Measurements from ENCODE around the gene TRIM2. TPM values are rescaled to one million over a fixed set of nuclear protein-coding genes. Genes with fewer than 3 reads are reported as not detected.

Gene TRIM2
- polyA plus RNA-seq, 1 donor (not counting 4 experiments of a cell fraction or from before 2014, with no cell fraction given), result 10.6 TPM

DNA sequence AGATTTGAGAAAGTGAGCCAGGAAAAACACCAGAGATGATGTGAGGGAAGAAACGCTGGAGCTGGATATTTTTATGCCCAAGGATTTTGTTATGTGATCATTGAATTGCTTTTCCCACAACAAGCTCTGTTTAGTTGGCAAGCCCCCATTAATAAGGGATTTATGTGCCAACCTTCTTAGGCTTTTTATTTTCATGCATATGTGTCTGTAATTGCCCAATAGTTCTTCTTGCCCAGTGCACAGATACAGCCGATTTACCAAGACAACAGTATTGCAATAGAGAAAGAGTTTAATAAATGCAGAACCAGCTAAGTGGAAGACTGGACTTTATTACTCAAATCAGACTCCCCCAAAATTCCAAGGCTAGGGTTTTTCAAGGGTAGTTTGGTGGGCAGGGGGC lies 57.7 kb downstream of the TRIM2 start:
- no peak overlapping the region for H3K4me2 ChIP-seq (ENCODE audit: control insufficient read depth, extremely low read depth, insufficient read depth, low read depth, low read length)

DNA sequence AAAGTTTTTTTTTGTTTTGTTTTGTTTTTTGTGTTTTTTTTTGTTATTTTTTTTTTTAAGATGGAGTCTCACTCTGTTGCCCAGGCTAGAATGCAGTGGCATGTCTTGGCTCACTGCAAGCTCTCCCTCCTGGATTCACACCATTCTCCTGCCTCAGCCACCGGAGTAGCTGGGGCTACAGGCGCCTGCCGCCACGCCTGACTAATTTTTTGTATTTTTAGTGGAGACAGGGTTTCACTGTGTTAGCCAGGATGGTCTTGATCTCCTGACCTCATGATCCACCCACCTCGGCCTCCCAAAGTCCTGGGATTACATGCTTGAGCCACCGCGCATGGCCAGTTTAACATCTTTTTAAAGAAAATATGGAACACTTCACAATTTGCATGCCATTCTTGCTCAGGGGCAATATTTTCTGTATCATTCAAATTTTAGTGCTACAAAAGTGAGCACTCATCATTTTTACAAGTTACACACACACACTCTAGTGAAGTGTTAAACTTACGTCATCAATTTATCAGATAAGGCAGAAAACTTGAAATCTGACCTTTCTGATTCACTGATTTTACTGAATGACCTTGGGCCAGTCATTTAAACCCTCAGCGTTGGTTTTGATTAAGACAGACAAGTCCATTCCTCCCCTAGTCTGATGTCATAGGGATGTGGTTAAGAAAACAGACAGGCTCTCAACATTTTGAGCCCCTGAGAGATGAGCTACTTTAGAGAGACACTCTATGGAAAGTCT lies 61.2 kb downstream of the TRIM2 start:
- H3K9me3 ChIP-seq (ENCODE audit: control insufficient read depth, low read depth, low read length), result no peaks in the 10 kb centered on the region
- no peak overlapping the region for H2AFZ ChIP-seq (ENCODE audit: control insufficient read depth, low read length)
- H4K20me1 ChIP-seq (ENCODE audit: control insufficient read depth, extremely low read depth, insufficient read depth, low read length), result no peaks in the 10 kb centered on the region
- TF ChIP-seq, protein P1, sequence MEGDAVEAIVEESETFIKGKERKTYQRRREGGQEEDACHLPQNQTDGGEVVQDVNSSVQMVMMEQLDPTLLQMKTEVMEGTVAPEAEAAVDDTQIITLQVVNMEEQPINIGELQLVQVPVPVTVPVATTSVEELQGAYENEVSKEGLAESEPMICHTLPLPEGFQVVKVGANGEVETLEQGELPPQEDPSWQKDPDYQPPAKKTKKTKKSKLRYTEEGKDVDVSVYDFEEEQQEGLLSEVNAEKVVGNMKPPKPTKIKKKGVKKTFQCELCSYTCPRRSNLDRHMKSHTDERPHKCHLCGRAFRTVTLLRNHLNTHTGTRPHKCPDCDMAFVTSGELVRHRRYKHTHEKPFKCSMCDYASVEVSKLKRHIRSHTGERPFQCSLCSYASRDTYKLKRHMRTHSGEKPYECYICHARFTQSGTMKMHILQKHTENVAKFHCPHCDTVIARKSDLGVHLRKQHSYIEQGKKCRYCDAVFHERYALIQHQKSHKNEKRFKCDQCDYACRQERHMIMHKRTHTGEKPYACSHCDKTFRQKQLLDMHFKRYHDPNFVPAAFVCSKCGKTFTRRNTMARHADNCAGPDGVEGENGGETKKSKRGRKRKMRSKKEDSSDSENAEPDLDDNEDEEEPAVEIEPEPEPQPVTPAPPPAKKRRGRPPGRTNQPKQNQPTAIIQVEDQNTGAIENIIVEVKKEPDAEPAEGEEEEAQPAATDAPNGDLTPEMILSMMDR (optimal IDR thresholded peaks at IDR 0.05 in 1 of 3, IDR thresholded peaks at IDR 0.05 in 1 of 3, conservative IDR thresholded peaks at IDR 0.05 in 1 of 3; ENCODE audit: extremely low read depth in 1 of 3, insufficient read depth in 2 of 3, low read length in 3 of 3), result no peak
- no peak for TF ChIP-seq EZH2 (IDR thresholded peaks at IDR 0.05; ENCODE audit: low read length)
- no peak overlapping the region for H3K27ac ChIP-seq (ENCODE audit: control insufficient read depth, insufficient read depth, low read length)
- no peaks in the 10 kb centered on the region for H3K27me3 ChIP-seq (ENCODE audit: control insufficient read depth, extremely low read depth, insufficient read depth, low read length)
- dilution Hi-C loops (cut with MboI; ENCODE audit: extremely low pct_ligation_motif_present, low sequenced_read_pairs), result no loop called here
- no peak overlapping the region for H3K4me3 ChIP-seq (ENCODE audit: control insufficient read depth in 2 of 3, extremely low read depth in 1 of 3, insufficient read depth in 2 of 3, low read depth in 1 of 3, low read length in 3 of 3)
- FAIRE-seq, result no peak
- no peak overlapping the region for H3K4me2 ChIP-seq (ENCODE audit: control insufficient read depth, extremely low read depth, insufficient read depth, low read depth, low read length)
- H3K79me2 ChIP-seq (ENCODE audit: control insufficient read depth, insufficient read depth, low read length), result no peaks in the 10 kb centered on the region
- H3K4me1 ChIP-seq (ENCODE audit: control insufficient read depth, extremely low read depth, insufficient read depth, low read length), result no peaks in the 10 kb centered on the region
- no peak for DNase-seq (ENCODE audit: low read depth, low spot score)
- H3K9me1 ChIP-seq (ENCODE audit: control insufficient read depth, extremely low read depth, insufficient read depth, low read length), result no peaks in the 10 kb centered on the region
- no peaks in the 10 kb centered on the region for H3K36me3 ChIP-seq (ENCODE audit: control insufficient read depth in 2 of 2, extremely low read depth in 1 of 2, insufficient read depth in 2 of 2, low read length in 2 of 2)
- no peak overlapping the region for H3K9ac ChIP-seq (ENCODE audit: control insufficient read depth, extremely low read depth, insufficient read depth, low read length)

More for the DNA sequence above, 57.7 kb downstream of the TRIM2 start:
- Histone ChIP-seq H3K4me1 (ENCODE audit: control insufficient read depth, extremely low read depth, insufficient read depth, low read length) (no peaks in the 10 kb centered on the region), H3K9me3 (ENCODE audit: control insufficient read depth, low read depth, low read length) (no peaks in the 10 kb centered on the region), H3K27me3 (ENCODE audit: control insufficient read depth, extremely low read depth, insufficient read depth, low read length) (no peaks in the 10 kb centered on the region), H3K27ac (ENCODE audit: control insufficient read depth, insufficient read depth, low read length) (no peak overlapping the region), H4K20me1 (ENCODE audit: control insufficient read depth, extremely low read depth, insufficient read depth, low read length) (no peaks in the 10 kb centered on the region), H3K36me3 (ENCODE audit: control insufficient read depth in 2 of 2, extremely low read depth in 1 of 2, insufficient read depth in 2 of 2, low read length in 2 of 2) (no peaks in the 10 kb centered on the region), H2AFZ (ENCODE audit: control insufficient read depth, low read length) (no peak overlapping the region), H3K9ac (ENCODE audit: control insufficient read depth, extremely low read depth, insufficient read depth, low read length) (no peak overlapping the region), H3K79me2 (ENCODE audit: control insufficient read depth, insufficient read depth, low read length) (no peaks in the 10 kb centered on the region), H3K9me1 (ENCODE audit: control insufficient read depth, extremely low read depth, insufficient read depth, low read length) (no peaks in the 10 kb centered on the region), H3K4me3 (ENCODE audit: control insufficient read depth in 2 of 3, extremely low read depth in 1 of 3, insufficient read depth in 2 of 3, low read depth in 1 of 3, low read length in 3 of 3) (no peak overlapping the region)
- dilution Hi-C loops (cut with MboI; ENCODE audit: extremely low pct_ligation_motif_present, low sequenced_read_pairs), result no loop called here
- FAIRE-seq, result no peak
- DNase-seq (ENCODE audit: low read depth, low spot score), result no peak
- TF ChIP-seq, protein P1 (optimal IDR thresholded peaks at IDR 0.05 in 1 of 3, IDR thresholded peaks at IDR 0.05 in 1 of 3, conservative IDR thresholded peaks at IDR 0.05 in 1 of 3; ENCODE audit: extremely low read depth in 1 of 3, insufficient read depth in 2 of 3, low read length in 3 of 3), result no peak
- no peak for TF ChIP-seq EZH2 (IDR thresholded peaks at IDR 0.05; ENCODE audit: low read length)
